NCI-H1105 (cell line): Measurements from ENCODE around the gene CARD11.
"Not testable (repeated sequence)": the region's sequence is repeated elsewhere in the genome, so short reads cannot be mapped to it uniquely, and the experiment has no call there.

Experiments used
- DNase-seq: peaks from one replicate; lab custom pipeline; 2025; lab: John Stamatoyannopoulos, UW

The CARD11 gene

GRCh38 chr7:2924866-2925840 is 118.5 kb downstream of the CARD11 start:
- DNase-seq: peak; percentile 70

DNA sequence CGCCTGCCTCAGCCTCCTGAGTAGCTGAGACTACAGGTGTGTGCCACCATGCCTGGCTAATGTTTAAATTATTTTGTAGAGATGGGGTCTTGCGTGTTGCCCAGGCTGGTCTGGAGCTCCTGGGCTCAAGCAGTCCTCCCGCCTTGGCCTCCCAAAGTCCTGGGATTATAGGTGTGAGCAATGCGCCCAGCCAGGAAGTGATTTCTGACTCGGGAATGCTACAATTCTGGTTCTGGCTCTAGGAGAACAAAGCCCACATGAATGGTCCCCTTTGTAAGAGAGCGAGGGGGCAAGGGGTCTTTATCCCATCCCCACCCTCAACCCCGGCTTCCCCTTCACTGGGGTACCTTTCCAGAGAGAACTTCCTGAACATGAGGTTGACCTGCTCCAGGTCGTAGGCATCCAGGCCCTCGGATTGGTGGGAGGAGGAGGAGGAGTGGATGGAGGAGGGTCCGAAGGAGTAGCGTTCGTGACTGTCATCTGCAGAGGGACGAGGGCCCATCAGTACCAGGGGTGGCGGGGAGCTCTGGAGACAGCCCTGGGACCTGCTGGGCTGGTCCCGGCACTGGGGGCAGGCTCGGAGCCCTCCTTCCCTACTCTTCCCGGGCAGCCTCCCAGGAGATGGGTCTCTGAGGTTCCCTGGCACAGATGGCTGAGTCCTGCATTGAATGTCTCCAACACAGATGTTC is 119.6 kb downstream of the CARD11 start:
- no peak for DNase-seq

DNA sequence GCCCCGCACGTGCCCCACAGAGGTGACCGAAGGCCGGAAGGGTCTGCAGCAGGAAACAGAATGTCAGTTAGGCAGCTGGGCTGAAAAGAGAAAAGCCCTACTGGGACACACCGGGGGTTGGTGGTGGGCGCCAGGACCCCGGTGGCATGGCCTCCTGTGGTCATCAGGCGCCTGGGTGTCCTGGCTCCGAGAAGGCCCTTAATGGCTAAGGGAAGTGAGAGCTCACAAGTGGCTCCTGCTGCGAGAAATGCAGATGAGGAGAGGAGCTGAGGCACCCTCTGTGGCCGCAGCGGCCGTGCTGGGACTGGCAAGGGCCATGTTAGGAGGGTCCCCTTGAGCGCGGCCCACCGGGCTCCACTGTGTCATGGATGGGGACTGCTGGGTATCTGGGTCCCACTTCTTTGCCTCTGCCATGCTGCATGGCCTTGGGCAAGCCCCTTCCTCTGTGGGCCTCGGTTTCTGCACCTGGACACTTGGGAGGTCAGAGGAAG is 120.3 kb downstream of the CARD11 start:
- DNase-seq: no peak

DNA sequence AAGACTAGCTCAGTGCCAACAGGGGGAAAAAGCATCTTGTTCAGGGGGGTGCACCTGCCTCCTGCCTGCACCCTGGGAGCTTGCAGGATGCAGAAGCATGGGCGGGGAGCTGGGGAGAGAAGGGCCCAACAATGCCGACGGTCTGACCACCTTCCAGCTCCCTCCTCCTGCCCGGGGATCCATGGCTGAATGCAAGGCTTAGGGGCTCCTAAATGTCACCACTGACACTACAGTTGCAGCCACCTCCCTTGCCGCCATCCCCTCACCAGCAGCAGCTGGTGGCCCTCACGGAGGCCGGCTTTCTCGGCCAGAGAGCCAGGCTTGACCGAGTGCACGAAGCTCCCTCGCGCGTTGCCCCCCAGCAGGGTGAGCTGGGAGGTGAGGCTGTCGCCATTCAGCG is 120.8 kb downstream of the CARD11 start:
- DNase-seq: no peak

DNA sequence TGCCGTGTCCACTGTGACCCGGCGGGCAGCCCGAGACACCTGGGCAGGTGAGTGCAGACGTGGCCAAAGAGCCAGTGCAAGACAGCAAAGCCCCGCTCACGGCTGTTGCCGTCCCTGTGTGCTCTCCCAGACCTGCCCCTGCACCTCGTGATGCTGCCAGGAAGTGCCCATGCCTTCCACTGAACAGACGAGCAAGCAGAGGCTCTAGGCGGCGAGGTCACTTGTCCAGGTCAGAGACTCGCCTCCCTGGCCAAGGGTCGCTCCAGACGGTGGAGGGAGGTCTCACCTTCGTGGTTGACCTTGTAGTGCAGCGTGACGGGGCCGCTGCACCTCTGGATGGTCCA is 121.3 kb downstream of the CARD11 start:
- DNase-seq: no peak

GRCh38 chr7:2921653-2922347 is 121.9 kb downstream of the CARD11 start:
- no peak for DNase-seq

GRCh38 chr7:2920956-2921652 is 122.6 kb downstream of the CARD11 start:
- no peak for DNase-seq

- DNase-seq: not testable (repeated sequence)
Observed at GRCh38 chr7:2920480-2920879, 123.2 kb downstream of the CARD11 start.

- DNase-seq: no peak
Observed at GRCh38 chr7:2920041-2920440, 123.6 kb downstream of the CARD11 start.

- no peak for DNase-seq
Observed at GRCh38 chr7:2919256-2919655, 124.4 kb downstream of the CARD11 start.

- DNase-seq: no peak
Observed at GRCh38 chr7:2918406-2918805, 125.3 kb downstream of the CARD11 start.

DNA sequence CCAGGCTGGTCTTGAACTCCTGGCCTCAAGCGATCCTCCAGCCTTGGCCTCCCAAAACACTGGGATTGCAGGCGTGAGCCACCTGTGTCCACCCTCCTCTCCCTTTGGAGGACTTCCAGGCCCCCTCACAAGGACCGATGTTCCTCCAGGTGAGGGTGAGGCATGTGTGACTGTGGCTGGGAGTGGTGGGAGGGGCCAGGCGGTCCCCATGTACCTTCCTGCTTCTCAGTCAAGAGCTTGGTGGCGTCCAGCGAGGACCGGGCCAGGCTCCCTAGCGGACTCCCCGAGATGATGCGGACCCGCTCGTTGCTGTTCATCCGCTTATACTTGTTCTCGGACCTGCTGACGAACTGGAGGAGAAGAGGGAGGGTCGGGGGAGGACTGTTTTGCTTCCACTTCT is 128.6 kb downstream of the CARD11 start:
- DNase-seq: no peak

GRCh38 chr7:2913760-2914387 is 129.8 kb downstream of the CARD11 start:
- DNase-seq: no peak

DNA sequence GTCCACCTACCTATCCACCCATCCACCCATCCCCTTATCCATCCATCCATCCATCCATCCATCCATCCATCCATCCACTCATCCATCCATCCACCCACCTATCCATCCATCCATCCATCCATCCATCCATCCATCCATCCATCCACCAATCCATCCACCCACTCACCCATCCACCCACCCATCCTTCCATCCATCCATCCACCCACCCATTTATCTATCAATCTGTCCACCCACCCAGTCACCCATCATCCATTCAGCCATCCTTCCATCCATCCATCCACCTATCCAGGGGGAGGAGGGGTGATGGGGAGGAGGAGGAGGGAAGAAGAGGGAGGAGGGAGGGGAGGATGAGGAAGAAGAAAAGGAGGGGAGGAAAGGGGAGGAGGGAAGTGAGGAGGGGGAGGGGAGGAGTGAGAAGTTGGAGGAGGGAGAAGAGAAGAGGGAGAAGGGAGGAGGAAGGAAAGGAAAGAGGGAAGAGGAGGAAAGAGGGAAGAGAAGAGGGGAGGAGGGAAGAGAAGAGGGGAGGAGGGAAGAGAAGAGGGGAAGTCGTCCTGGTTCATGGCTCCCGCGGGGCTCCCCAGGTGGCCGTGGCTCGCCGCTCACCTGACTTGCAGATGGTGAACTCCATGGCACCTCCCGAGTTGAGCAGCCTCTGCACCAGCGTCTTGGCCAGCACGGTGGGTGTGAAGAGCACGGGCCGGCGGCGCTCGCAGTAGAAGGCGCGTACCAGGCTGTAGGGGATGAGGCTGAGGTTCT is 130.8 kb downstream of the CARD11 start:
- DNase-seq: no peak

- no peak for DNase-seq
Observed at GRCh38 chr7:2911466-2911865, 132.2 kb downstream of the CARD11 start.

DNA sequence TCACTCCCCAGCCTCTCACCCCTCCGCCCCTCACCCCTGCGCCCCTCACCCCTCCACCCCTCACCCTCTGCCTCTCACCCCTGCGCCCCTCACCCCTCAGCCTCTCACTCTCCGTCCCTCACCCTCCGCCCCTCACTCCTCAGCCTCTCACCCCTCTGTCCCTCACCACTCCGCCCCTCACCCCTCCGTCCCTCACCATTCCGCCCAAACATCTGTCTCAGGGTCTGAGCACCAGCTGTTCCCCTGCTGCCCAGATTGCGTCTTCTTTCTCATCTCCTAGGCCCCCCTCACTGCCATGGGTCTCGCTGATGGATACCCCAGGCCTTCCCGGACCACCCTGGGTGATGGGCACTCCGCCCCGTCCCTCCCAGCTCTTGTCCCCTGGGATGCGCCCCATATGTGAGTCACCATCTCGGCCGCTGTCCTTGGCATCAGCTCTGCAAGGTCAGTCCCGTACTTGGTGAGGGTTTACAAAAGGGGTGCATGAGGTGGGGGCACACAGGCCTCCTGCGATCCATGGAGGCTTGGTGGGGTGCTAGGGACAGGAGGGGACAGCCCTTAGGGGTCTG is 134.1 kb downstream of the CARD11 start:
- no peak for DNase-seq

DNA sequence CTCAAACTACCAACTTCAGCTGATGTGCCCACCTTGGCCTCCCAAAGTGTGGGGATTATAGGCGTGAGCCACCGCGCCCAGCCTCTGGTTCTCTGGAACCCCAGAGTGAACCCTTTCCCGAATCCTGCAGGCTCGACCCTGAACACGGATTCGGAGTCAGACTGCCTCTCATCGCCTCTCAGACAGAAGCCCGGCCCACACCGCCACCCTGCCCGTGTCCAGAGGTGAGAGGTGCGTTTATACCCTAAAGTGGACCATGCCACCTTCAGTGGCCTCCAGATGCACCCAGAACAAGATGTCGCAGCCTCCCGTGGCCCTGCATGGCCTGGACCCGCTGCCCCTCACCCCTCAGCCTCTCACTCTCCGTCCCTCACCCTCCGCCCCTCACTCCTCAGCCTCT is 134.6 kb downstream of the CARD11 start:
- no peak for DNase-seq

- DNase-seq: no peak
Observed at GRCh38 chr7:2908103-2908683, 135.5 kb downstream of the CARD11 start.

- DNase-seq: no peak
Observed at GRCh38 chr7:2906197-2906931, 137.3 kb downstream of the CARD11 start.
